GM18870 (cell line): Measurements from ENCODE around the gene CDC26.
A peak's percentile ranks its signal among the peaks of the same experiment; 100 is the strongest.

ENCODE experiments used
- ATAC-seq: cut with Tn5 transposase; IDR thresholded peaks from one replicate; pipeline ENCODE4 v1.9.1; 2021; ENCODE audit warnings: moderate library complexity; ENCODE audit not compliant: unreplicated experiment

CDC26 gene

GRCh38 chr9:113275157-113276131 lies at the start of gene CDC26, which contains the start of gene PRPF4:
TSS of gene CDC26 (minus strand) at chr9:113275572. CDS start at chr9:113272507, 3,065 bp downstream.
TSS of gene PRPF4 (plus strand) at chr9:113275658. CDS start at chr9:113275744, 86 bp downstream.
- ATAC-seq: peak; percentile 95

- ATAC-seq: no peak
Measured at GRCh38 chr9:113322671-113323070, 47.3 kb upstream of the CDC26 start.

- ATAC-seq: no peak
Measured at GRCh38 chr9:113320051-113320450, 44.7 kb upstream of the CDC26 start.

- ATAC-seq: no peak
Measured at GRCh38 chr9:113319054-113319453, 43.7 kb upstream of the CDC26 start.

- ATAC-seq: no peak
Measured at GRCh38 chr9:113317777-113318176, 42.4 kb upstream of the CDC26 start.

- no peak for ATAC-seq
Measured at GRCh38 chr9:113316030-113316429, 40.7 kb upstream of the CDC26 start.

- no peak for ATAC-seq
Measured at GRCh38 chr9:113315231-113315630, 39.9 kb upstream of the CDC26 start.

GRCh38 chr9:113313261-113313660 lies 37.9 kb upstream of the CDC26 start:
- ATAC-seq: no peak

GRCh38 chr9:113311961-113312360 lies 36.6 kb upstream of the CDC26 start:
- ATAC-seq: no peak

GRCh38 chr9:113310538-113310937 lies 35.2 kb upstream of the CDC26 start:
- ATAC-seq: no peak

GRCh38 chr9:113309204-113309813 lies 33.9 kb upstream of the CDC26 start:
- no peak for ATAC-seq

- no peak for ATAC-seq
Measured at GRCh38 chr9:113307396-113307975, 32.1 kb upstream of the CDC26 start.

GRCh38 chr9:113306566-113306965 lies 31.2 kb upstream of the CDC26 start:
- ATAC-seq: no peak

- ATAC-seq: no peak
Measured at GRCh38 chr9:113302792-113303418, 27.5 kb upstream of the CDC26 start, which contains the start of gene RNF183. TSS of gene RNF183 (minus strand) at chr9:113303376. CDS start at chr9:113298184, 5,192 bp downstream.

- ATAC-seq: no peak
Measured at GRCh38 chr9:113301548-113301947, 26.2 kb upstream of the CDC26 start.

- no peak for ATAC-seq
Measured at GRCh38 chr9:113299800-113300292, 24.5 kb upstream of the CDC26 start.

GRCh38 chr9:113298924-113299770 lies 23.8 kb upstream of the CDC26 start:
- ATAC-seq: no peak

GRCh38 chr9:113298311-113298710 lies 22.9 kb upstream of the CDC26 start:
- no peak for ATAC-seq

GRCh38 chr9:113296796-113297558 lies 21.6 kb upstream of the CDC26 start:
- no peak for ATAC-seq
